SU-DHL-6 (cell line): ENCODE measurements around the gene GMEB2.

Experiments used
- H2AFZ ChIP-seq: fragments of 200-600 bp; sonication (generic); 2 replicates; pipeline ENCODE4 v1.6.1; 2014; ENCODE audit warnings: low read depth, mild to moderate bottlenecking, moderate library complexity, mixed read lengths, antibody characterized with exemption, low read length; ENCODE audit not compliant: severe bottlenecking
- H3F3A ChIP-seq: fragments of 200-600 bp; shearing (Covaris generic); 2 replicates; pipeline ENCODE4 v1.6.0; 2016; ENCODE audit warnings: antibody characterized with exemption, mild to moderate bottlenecking; ENCODE audit not compliant: insufficient read depth
- H3K27ac ChIP-seq: fragments of 200-600 bp; sonication (generic); 2 replicates; pipeline ENCODE4 v1.5.1; 2016; ENCODE audit warnings: low read depth, mild to moderate bottlenecking, low read length, moderate library complexity, mixed read lengths
- H3K27me3 ChIP-seq: fragments of 200-600 bp; sonication (generic), shearing (Covaris generic); 2 replicates; pipeline ENCODE4 v1.6.0; 2014; ENCODE audit warnings: mild to moderate bottlenecking, low read length
- H3K36me3 ChIP-seq: fragments of 200-600 bp; sonication (generic); 2 replicates; pipeline ENCODE4 v1.6.1; 2014; ENCODE audit warnings: mild to moderate bottlenecking, low read length, mixed read lengths
- H3K4me2 ChIP-seq: fragments of 300-600, 200-600 bp; shearing (Covaris generic), sonication (generic); 2 replicates; pipeline ENCODE4 v1.6.0; 2014; ENCODE audit warnings: low read length, low read depth, mild to moderate bottlenecking; ENCODE audit not compliant: poor library complexity, severe bottlenecking
- H3K4me3 ChIP-seq: fragments of 200-600 bp; sonication (generic); 2 replicates; pipeline ENCODE4 v1.5.1; 2014; ENCODE audit warnings: antibody characterized with exemption, low read length, mild to moderate bottlenecking, mixed read lengths; ENCODE audit not compliant: insufficient read depth, poor library complexity, severe bottlenecking
- H3K79me2 ChIP-seq: fragments of 200-600 bp; sonication (generic); 2 replicates; pipeline ENCODE4 v1.6.1; 2014; ENCODE audit warnings: mild to moderate bottlenecking, low read length, moderate library complexity; ENCODE audit not compliant: insufficient read depth
- H3K9ac ChIP-seq: fragments of 200-600 bp; sonication (generic); 2 replicates; pipeline ENCODE4 v1.7.0; 2014; ENCODE audit warnings: mild to moderate bottlenecking, low read length
- H3K9me2 ChIP-seq: fragments of 200-600 bp; sonication (generic); replicated peaks from 2 replicates; pipeline ENCODE4 v1.6.1; 2014; ENCODE audit warnings: low read length; ENCODE audit not compliant: insufficient read depth
- H3K9me3 ChIP-seq: fragments of 200-600 bp; sonication (generic); 2 replicates; pipeline ENCODE4 v1.6.1; 2014; ENCODE audit warnings: low read length, mixed read lengths; ENCODE audit not compliant: insufficient read depth
- H4K20me1 ChIP-seq: fragments of 200-600 bp; sonication (generic); 2 replicates; pipeline ENCODE4 v1.6.1; 2014; ENCODE audit warnings: low read depth, mild to moderate bottlenecking, antibody characterized with exemption, low read length, moderate library complexity, mixed read lengths
- CTCF ChIP-seq: fragments of 200-600 bp; sonication (generic); IDR thresholded peaks from one replicate; pipeline ENCODE4 v1.5.1; 2017; ENCODE audit warnings: antibody characterized with exemption, mild to moderate bottlenecking, low read length, moderate library complexity; ENCODE audit not compliant: insufficient read depth, poor library complexity, severe bottlenecking
- EZH2phosphoT487 ChIP-seq: fragments of 200-600 bp; sonication (generic), shearing (Covaris generic); conservative IDR thresholded peaks from 2 replicates; pipeline ENCODE4 v1.6.1; 2018; ENCODE audit warnings: mild to moderate bottlenecking, antibody characterized with exemption, low read length, moderate library complexity, mixed read lengths

The GMEB2 gene

GRCh38 chr20:63591786-63592355, 35.0 kb downstream of the GMEB2 start:
- Histone ChIP-seq H3K36me3 (no peaks in the 10 kb centered on the region), H3K9me3 (no peaks in the 10 kb centered on the region), H3K9ac (no peak overlapping the region), H3K9me2 (no peaks in the 10 kb centered on the region), H3K4me3 (no peak overlapping the region), H2AFZ (no peak overlapping the region), H3K27me3 (no peaks in the 10 kb centered on the region), H3K4me2 (no peak overlapping the region), H3F3A (no peaks in the 10 kb centered on the region), H4K20me1 (no peaks in the 10 kb centered on the region), H3K79me2 (no peaks in the 10 kb centered on the region), H3K27ac (no peak overlapping the region)
- TF ChIP-seq EZH2phosphoT487 (no peak), CTCF (no peak)

GRCh38 chr20:63591147-63591533, 35.8 kb downstream of the GMEB2 start:
- H3K27ac ChIP-seq, result no peak overlapping the region
- H3K4me3 ChIP-seq, result no peak overlapping the region
- H4K20me1 ChIP-seq, result no peaks in the 10 kb centered on the region
- TF ChIP-seq EZH2phosphoT487 (no peak), CTCF (no peak)
- H3K9me2 ChIP-seq, result no peaks in the 10 kb centered on the region
- H3K9ac ChIP-seq, result no peak overlapping the region
- no peaks in the 10 kb centered on the region for H3K9me3 ChIP-seq
- H3K79me2 ChIP-seq, result no peaks in the 10 kb centered on the region
- no peaks in the 10 kb centered on the region for H3K27me3 ChIP-seq
- no peaks in the 10 kb centered on the region for H3K36me3 ChIP-seq
- H2AFZ ChIP-seq, result no peak overlapping the region
- H3F3A ChIP-seq, result no peaks in the 10 kb centered on the region
- H3K4me2 ChIP-seq, result no peak overlapping the region

GRCh38 chr20:63590218-63591146, 36.4 kb downstream of the GMEB2 start:
- Histone ChIP-seq H3K4me2 (no peak overlapping the region), H2AFZ (no peak overlapping the region), H3K9me2 (no peaks in the 10 kb centered on the region), H3K27ac (no peak overlapping the region), H3K36me3 (no peaks in the 10 kb centered on the region), H4K20me1 (no peaks in the 10 kb centered on the region), H3K4me3 (no peak overlapping the region), H3F3A (no peaks in the 10 kb centered on the region), H3K79me2 (no peaks in the 10 kb centered on the region), H3K27me3 (no peaks in the 10 kb centered on the region), H3K9me3 (no peaks in the 10 kb centered on the region), H3K9ac (no peak overlapping the region)
- no peak for TF ChIP-seq CTCF
- no peak for TF ChIP-seq EZH2phosphoT487
